Neuronal stem cell (in vitro differentiated cells): ENCODE data around the gene HCAR3.
"Not testable (repeated sequence)": the region's sequence is repeated elsewhere in the genome, so short reads cannot be mapped to it uniquely, and the experiment has no call there.

Experiments used
- DNase-seq: peaks from one replicate; pipeline ENCODE4 v3.0.0-alpha.2; 2013; ENCODE audit warnings: low spot score
- H2AFZ ChIP-seq: one replicate; pipeline ENCODE4 v1.6.1; 2013; ENCODE audit warnings: mild to moderate bottlenecking, low read length, inconsistent platforms
- H2AK5ac ChIP-seq: 2 replicates; pipeline ENCODE4 v1.6.1; 2013; ENCODE audit warnings: low read depth, mild to moderate bottlenecking, inconsistent platforms, low read length, moderate library complexity, mixed read lengths
- H2BK120ac ChIP-seq: 2 replicates; pipeline ENCODE4 v1.6.1; 2013; ENCODE audit warnings: low read depth, mild to moderate bottlenecking, inconsistent platforms, low read length, moderate library complexity, mixed read lengths
- H2BK12ac ChIP-seq: one replicate; pipeline ENCODE4 v1.6.1; 2013; ENCODE audit warnings: low read length, inconsistent platforms
- H2BK15ac ChIP-seq: 2 replicates; pipeline ENCODE4 v1.6.1; 2013; ENCODE audit warnings: mild to moderate bottlenecking, low read length, inconsistent platforms, mixed read lengths
- H2BK5ac ChIP-seq: one replicate; pipeline ENCODE4 v1.6.1; 2013; ENCODE audit warnings: inconsistent platforms, mild to moderate bottlenecking, low read length, moderate library complexity
- H3K14ac ChIP-seq: one replicate; pipeline ENCODE4 v1.6.1; 2013; ENCODE audit warnings: low read length, inconsistent platforms
- H3K18ac ChIP-seq: 2 replicates; pipeline ENCODE4 v1.6.1; 2013; ENCODE audit warnings: low read length, inconsistent platforms
- H3K23ac ChIP-seq: 2 replicates; pipeline ENCODE4 v1.6.1; 2013; ENCODE audit warnings: low read depth, mild to moderate bottlenecking, mixed read lengths, low read length, inconsistent platforms; ENCODE audit not compliant: poor library complexity
- H3K27ac ChIP-seq: replicated peaks from 3 replicates; pipeline ENCODE4 v1.5.1; 2013; ENCODE audit warnings: low read length, inconsistent platforms
- H3K27me3 ChIP-seq, 3 experiments: 2 replicates each; pipeline ENCODE4 v1.6.1; 2013; ENCODE audit warnings: low read length in 3 of 3, mild to moderate bottlenecking in 2 of 3, inconsistent platforms in 1 of 3, low read depth in 1 of 3, mixed read lengths in 1 of 3, moderate library complexity in 1 of 3; ENCODE audit not compliant: control insufficient read depth in 3 of 3, insufficient read depth in 3 of 3
- H3K36me3 ChIP-seq, 2 donors: replicated peaks in 1 of 2; 2 replicates each; pipeline ENCODE4 v1.6.1; 2013; ENCODE audit warnings: low read length in 2 of 2; ENCODE audit not compliant: control insufficient read depth in 2 of 2, insufficient read depth in 2 of 2
- H3K4ac ChIP-seq: 2 replicates; pipeline ENCODE4 v1.6.1; 2013; ENCODE audit warnings: inconsistent platforms, mild to moderate bottlenecking, low read length, moderate library complexity
- H3K4me1 ChIP-seq, 2 donors: 1 replicate in 1 of 2; 2 replicates in 1 of 2; pipeline ENCODE4 v1.6.1; 2013; ENCODE audit warnings: low read length in 2 of 2, low read depth in 1 of 2; ENCODE audit not compliant: control insufficient read depth in 2 of 2, insufficient read depth in 1 of 2
- H3K4me2 ChIP-seq: one replicate; pipeline ENCODE4 v1.6.1; 2013; ENCODE audit warnings: mild to moderate bottlenecking, low read length, inconsistent platforms; ENCODE audit not compliant: insufficient read depth, poor library complexity, severe bottlenecking
- H3K4me3 ChIP-seq, 2 donors: 2 replicates each; pipeline ENCODE4 v1.5.1; 2013; ENCODE audit warnings: low read length in 2 of 2, mild to moderate bottlenecking in 2 of 2, inconsistent platforms in 1 of 2, moderate library complexity in 1 of 2
- H3K79me1 ChIP-seq: one replicate; pipeline ENCODE4 v1.6.1; 2013; ENCODE audit warnings: low read depth, mild to moderate bottlenecking, inconsistent platforms, low read length, moderate library complexity
- H3K9ac ChIP-seq: one replicate; pipeline ENCODE4 v1.6.1; 2013; ENCODE audit warnings: mild to moderate bottlenecking, low read depth, low read length, inconsistent platforms; ENCODE audit not compliant: poor library complexity
- H3K9me3 ChIP-seq, 2 donors: replicated peaks in 1 of 2; 2 replicates each; pipeline versions ENCODE3 to v1.6.1; 2013; ENCODE audit warnings: low read length in 2 of 2, mild to moderate bottlenecking in 2 of 2, inconsistent platforms in 1 of 2, low read depth in 1 of 2, mixed read lengths in 1 of 2, moderate library complexity in 1 of 2; ENCODE audit not compliant: control insufficient read depth in 2 of 2, insufficient read depth in 1 of 2
- H4K8ac ChIP-seq: one replicate; pipeline ENCODE4 v1.6.1; 2013; ENCODE audit warnings: low read depth, mild to moderate bottlenecking, inconsistent platforms, low read length, moderate library complexity
- H4K91ac ChIP-seq: one replicate; pipeline ENCODE4 v1.6.1; 2013; ENCODE audit warnings: low read length, low read depth, mild to moderate bottlenecking, inconsistent platforms; ENCODE audit not compliant: poor library complexity
- WGBS, 2 donors: extraction: QIAGEN DNeasy Blood & Tissue Kit; methylation state at CpG; one replicate each; pipeline ENCODE4 v1.1.7; 2013; ENCODE audit warnings: missing lambda C conversion rate in 2 of 2, mixed read lengths in 1 of 2; ENCODE audit not compliant: insufficient read length in 2 of 2, insufficient replicate concordance in 1 of 2; ENCODE audit errors: extremely low coverage in 2 of 2; 5-methylcytosine and 5-hydroxymethylcytosine counted together

The HCAR3 gene

GRCh38 chr12:122681814-122682213 lies 34.8 kb downstream of the HCAR3 start:
- no peak overlapping the region for H2BK120ac ChIP-seq
- no peak overlapping the region for H2AK5ac ChIP-seq
- no peak overlapping the region for H3K18ac ChIP-seq
- WGBS, 2 donors, result no CpG with 5 or more reads among the region's 4 CpGs
- no peaks in the 10 kb centered on the region for H3K9me3 ChIP-seq
- DNase-seq, result no peak
- H3K36me3 ChIP-seq, result no peaks in the 10 kb centered on the region
- no peak overlapping the region for H3K4ac ChIP-seq
- no peak overlapping the region for H3K23ac ChIP-seq
- H3K14ac ChIP-seq, result no peak overlapping the region
- no peak overlapping the region for H3K4me3 ChIP-seq
- H4K91ac ChIP-seq, result no peak overlapping the region
- no peak overlapping the region for H2BK15ac ChIP-seq
- no peaks in the 10 kb centered on the region for H3K27me3 ChIP-seq
- no peak overlapping the region for H3K27ac ChIP-seq
- no peaks in the 10 kb centered on the region for H3K79me1 ChIP-seq
- H3K4me2 ChIP-seq, result no peak overlapping the region
- H3K9ac ChIP-seq, result no peak overlapping the region
- H2BK12ac ChIP-seq, result no peak overlapping the region
- no peak overlapping the region for H2AFZ ChIP-seq
- H4K8ac ChIP-seq, result no peak overlapping the region
- no peak overlapping the region for H2BK5ac ChIP-seq
- no peaks in the 10 kb centered on the region for H3K4me1 ChIP-seq

GRCh38 chr12:122680989-122681388 lies 35.6 kb downstream of the HCAR3 start:
- not testable (repeated sequence) for H2BK120ac ChIP-seq, DNase-seq, H3K27me3 ChIP-seq, H3K14ac ChIP-seq, H2AFZ ChIP-seq, H3K36me3 ChIP-seq, H3K4me3 ChIP-seq, H2AK5ac ChIP-seq, H3K4ac ChIP-seq, H3K79me1 ChIP-seq, H2BK15ac ChIP-seq, H4K8ac ChIP-seq, H4K91ac ChIP-seq, H3K9me3 ChIP-seq, H3K18ac ChIP-seq, H3K4me2 ChIP-seq, H3K9ac ChIP-seq, H2BK5ac ChIP-seq, H2BK12ac ChIP-seq, H3K23ac ChIP-seq, H3K27ac ChIP-seq, H3K4me1 ChIP-seq
- no CpG with 5 or more reads among the region's 6 CpGs for WGBS, 2 donors

GRCh38 chr12:122676781-122677180 lies 39.8 kb downstream of the HCAR3 start:
- not testable (repeated sequence) for H3K18ac ChIP-seq, H3K4ac ChIP-seq, H3K36me3 ChIP-seq, H3K79me1 ChIP-seq, H2AK5ac ChIP-seq, H3K14ac ChIP-seq, H2BK120ac ChIP-seq, H3K27me3 ChIP-seq, H2AFZ ChIP-seq, H3K9ac ChIP-seq, H3K9me3 ChIP-seq, H4K8ac ChIP-seq, H2BK15ac ChIP-seq, H4K91ac ChIP-seq, H3K4me3 ChIP-seq, H3K27ac ChIP-seq, DNase-seq, H2BK5ac ChIP-seq, H3K4me2 ChIP-seq, H3K4me1 ChIP-seq, H2BK12ac ChIP-seq, H3K23ac ChIP-seq
- no CpG with 5 or more reads among the region's 32 CpGs for WGBS, 2 donors

GRCh38 chr12:122676015-122676414 lies 40.6 kb downstream of the HCAR3 start:
- not testable (repeated sequence) for H3K4ac ChIP-seq, H2BK5ac ChIP-seq, H3K36me3 ChIP-seq, H2AK5ac ChIP-seq, H3K4me2 ChIP-seq, DNase-seq, H3K4me1 ChIP-seq, H2BK120ac ChIP-seq, H2BK15ac ChIP-seq, H3K18ac ChIP-seq, H3K14ac ChIP-seq, H3K27ac ChIP-seq, H3K23ac ChIP-seq, H3K9me3 ChIP-seq, H3K9ac ChIP-seq, H3K4me3 ChIP-seq, H3K79me1 ChIP-seq, H3K27me3 ChIP-seq, H2BK12ac ChIP-seq, H2AFZ ChIP-seq, H4K91ac ChIP-seq, H4K8ac ChIP-seq
- WGBS, 2 donors, result no CpG with 5 or more reads among the region's 8 CpGs
